ENCODE measurements around the gene CLTRN. TPM values are rescaled to one million over a fixed set of nuclear protein-coding genes. Genes with fewer than 3 reads are reported as not detected.

CLTRN gene
- total and polyA plus RNA-seq, 4 donors, result 1.1 to 3.6 (median 2.3) TPM

DNA sequence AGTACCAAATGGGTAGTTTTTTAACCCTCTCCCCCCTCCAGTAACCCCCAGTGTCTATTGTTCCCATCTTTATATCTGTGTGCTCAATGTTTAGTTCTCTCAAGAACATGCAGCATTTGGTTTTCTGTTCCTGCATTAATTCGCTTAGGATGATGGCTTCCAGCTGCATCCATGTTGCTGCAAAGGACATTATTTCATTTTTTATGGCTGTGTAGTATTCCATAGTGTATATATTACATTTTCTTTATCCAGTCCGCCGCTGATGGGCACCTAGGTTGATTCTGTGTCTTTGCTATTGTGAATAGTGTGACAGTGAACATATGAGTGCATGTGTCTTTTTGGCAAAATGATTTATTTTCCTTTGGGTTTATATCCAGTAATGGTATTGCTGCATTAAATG, 31.9 kb upstream of the CLTRN start:
- Histone ChIP-seq H3K27ac (ENCODE audit: low read depth in 1 of 2, low read length in 1 of 2) (no peak overlapping the region), H3K36me3 (ENCODE audit: control insufficient read depth in 4 of 4, insufficient read depth in 4 of 4, low read length in 4 of 4) (peaks cover 0 to 18% (median 6%) of the 10 kb centered on the region in 4 donors), H3K9ac (ENCODE audit: insufficient read depth in 1 of 2, low read length in 2 of 2) (no peak overlapping the region), H3K4me1 (ENCODE audit: control insufficient read depth in 5 of 5, insufficient read depth in 5 of 5, low read length in 5 of 5) (no peaks in the 10 kb centered on the region), H3K27me3 (ENCODE audit: control insufficient read depth in 3 of 3, insufficient read depth in 3 of 3, low read length in 2 of 3) (peaks cover 0 to 8% (median 8%) of the 10 kb centered on the region in 3 donors), H3K9me3 (ENCODE audit: control insufficient read depth in 4 of 4, insufficient read depth in 3 of 4, low read length in 3 of 4) (no peaks in the 10 kb centered on the region), H3K4me3 (no peak overlapping the region)
- DNase-seq (no peak), ATAC-seq (ENCODE audit: insufficient read depth, low FRiP score) (no peak)
- WGBS, 2 donors, result 83 to 97% methylated on average over 3 of the region's 3 CpGs
- TF ChIP-seq CTCF (IDR thresholded peaks at IDR 0.05; ENCODE audit: control extremely low read depth, extremely low read depth), result no peak

DNA sequence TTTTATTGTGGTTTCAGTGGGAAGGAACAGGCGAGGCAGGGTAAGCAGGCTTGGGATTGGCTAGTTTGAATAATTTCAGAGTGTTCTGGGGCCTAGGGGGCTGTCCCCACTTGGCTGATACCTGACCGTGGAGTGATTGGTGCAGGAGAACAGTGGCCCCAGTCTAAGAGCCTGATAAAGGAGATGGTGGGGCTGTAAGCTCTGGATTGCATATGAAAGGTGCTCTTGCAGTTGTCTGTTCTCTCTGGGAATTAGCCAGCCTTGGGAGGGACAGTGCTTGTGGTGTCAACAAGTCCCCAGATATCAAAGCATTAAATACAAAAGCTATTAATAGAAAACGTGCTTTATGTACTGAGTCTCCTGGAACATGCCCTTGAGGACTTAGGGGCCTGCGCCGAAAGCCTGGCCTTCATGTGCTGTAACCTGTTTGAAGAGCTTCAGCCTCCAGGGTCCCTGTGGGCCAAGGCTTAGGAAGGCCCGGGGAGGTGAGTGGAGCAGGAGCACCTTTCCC, 30.4 kb upstream of the CLTRN start:
- Histone ChIP-seq H3K27ac (ENCODE audit: low read depth in 1 of 2, low read length in 1 of 2) (peak overlapping the region in 1 of 2 donors; percentile 67), H3K9me3 (ENCODE audit: control insufficient read depth in 4 of 4, insufficient read depth in 3 of 4, low read length in 3 of 4) (no peaks in the 10 kb centered on the region), H3K4me3 (no peak overlapping the region), H3K36me3 (ENCODE audit: control insufficient read depth in 4 of 4, insufficient read depth in 4 of 4, low read length in 4 of 4) (peaks cover 0 to 16% (median 13%) of the 10 kb centered on the region in 4 donors), H3K4me1 (ENCODE audit: control insufficient read depth in 5 of 5, insufficient read depth in 5 of 5, low read length in 5 of 5) (no peaks in the 10 kb centered on the region), H3K9ac (ENCODE audit: insufficient read depth in 1 of 2, low read length in 2 of 2) (no peak overlapping the region), H3K27me3 (ENCODE audit: control insufficient read depth in 3 of 3, insufficient read depth in 3 of 3, low read length in 2 of 3) (peaks cover 0 to 19% (median 12%) of the 10 kb centered on the region in 3 donors)
- DNase-seq (peak in 1 of 3 donors; percentile 6), ATAC-seq (ENCODE audit: insufficient read depth, low FRiP score) (no peak)
- WGBS, 2 donors, result 68 to 81% methylated on average over 6 of the region's 6 CpGs
- no peak for TF ChIP-seq CTCF (IDR thresholded peaks at IDR 0.05; ENCODE audit: control extremely low read depth, extremely low read depth)

- peaks cover 0 to 13% (median 8%) of the 10 kb centered on the region in 4 donors for H3K36me3 ChIP-seq (ENCODE audit: control insufficient read depth in 4 of 4, insufficient read depth in 4 of 4, low read length in 4 of 4)
- TF ChIP-seq CTCF (IDR thresholded peaks at IDR 0.05; ENCODE audit: control extremely low read depth, extremely low read depth), result peak; percentile 71
- 44 to 45% methylated on average over 6 of the region's 6 CpGs for WGBS, 2 donors
- no peaks in the 10 kb centered on the region for H3K9me3 ChIP-seq (ENCODE audit: control insufficient read depth in 4 of 4, insufficient read depth in 3 of 4, low read length in 3 of 4)
- ATAC-seq (ENCODE audit: insufficient read depth, low FRiP score) (peak; percentile 83), DNase-seq (peak; percentile 58 to 74 (median 60))
- H3K4me3 ChIP-seq, result no peak overlapping the region
- H3K4me1 ChIP-seq (ENCODE audit: control insufficient read depth in 5 of 5, insufficient read depth in 5 of 5, low read length in 5 of 5), result no peaks in the 10 kb centered on the region
- H3K9ac ChIP-seq (ENCODE audit: insufficient read depth in 1 of 2, low read length in 2 of 2), result no peak overlapping the region
- H3K27me3 ChIP-seq (ENCODE audit: control insufficient read depth in 3 of 3, insufficient read depth in 3 of 3, low read length in 2 of 3), result peaks cover 6 to 25% (median 9%) of the 10 kb centered on the region in 3 donors
- H3K27ac ChIP-seq (ENCODE audit: low read depth in 1 of 2, low read length in 1 of 2), result no peak overlapping the region
These were observed 22.4 kb upstream of the CLTRN start for GRCh38 chrX:15686818-15687685.

Data from lung (tissue), 12 donors.